ENCODE data around the gene RERG. TPM values are rescaled to one million over a fixed set of nuclear protein-coding genes. Genes with fewer than 3 reads are reported as not detected.

RERG gene
- total RNA-seq, 1 experiment from 2014 or later, result not detected

GRCh38 chr12:15216036-15216889 is 5.0 kb downstream of the RERG start:
- Histone ChIP-seq H3K4me3 (ENCODE audit: low read depth, low read length) (no peak overlapping the region), H3K9me3 (no peaks in the 10 kb centered on the region), H3K36me3 (ENCODE audit: control insufficient read depth, insufficient read depth, low read length) (no peaks in the 10 kb centered on the region), H3K27me3 (replicated peaks; ENCODE audit: control insufficient read depth, insufficient read depth, low read length) (no peaks in the 10 kb centered on the region), H3K4me1 (no peaks in the 10 kb centered on the region)
- DNase-seq, result no peak
- Mint-ChIP-seq H3K9me3 (ENCODE audit: unreplicated experiment) (no peaks in the 10 kb centered on the region), H3K27me3 (ENCODE audit: insufficient read depth, unreplicated experiment) (peaks cover 6% of the 10 kb centered on the region), H3K4me1 (ENCODE audit: low read depth, unreplicated experiment) (no peaks in the 10 kb centered on the region), H3K4me3 (ENCODE audit: unreplicated experiment) (no peak overlapping the region), H3K36me3 (ENCODE audit: insufficient read depth, unreplicated experiment) (no peaks in the 10 kb centered on the region), H3K27ac (ENCODE audit: unreplicated experiment) (no peak overlapping the region)
- POLR2A ChIA-PET, result no interaction called here
- CTCF ChIA-PET, result no interaction called here
- TF ChIP-seq CTCF (IDR thresholded peaks at IDR 0.05; ENCODE audit: insufficient read depth in 1 of 2, low read depth in 1 of 2, low read length in 1 of 2, severe bottlenecking in 1 of 2, unreplicated experiment in 1 of 2), result no peak
- intact Hi-C loops (cut with micrococcal nuclease; ENCODE audit: unreplicated experiment), result no loop called here
- BruUV-seq (replicated peaks), result no TSS peak

- H3K4me3 ChIP-seq (ENCODE audit: low read depth, low read length), result no peak overlapping the region
- Mint-ChIP-seq H3K27me3 (ENCODE audit: insufficient read depth, unreplicated experiment) (peaks cover 6% of the 10 kb centered on the region), H3K4me1 (ENCODE audit: low read depth, unreplicated experiment) (no peaks in the 10 kb centered on the region), H3K36me3 (ENCODE audit: insufficient read depth, unreplicated experiment) (no peaks in the 10 kb centered on the region), H3K9me3 (ENCODE audit: unreplicated experiment) (no peaks in the 10 kb centered on the region), H3K27ac (ENCODE audit: unreplicated experiment) (no peak overlapping the region), H3K4me3 (ENCODE audit: unreplicated experiment) (no peak overlapping the region)
- H3K9me3 ChIP-seq, result no peaks in the 10 kb centered on the region
- no peak for DNase-seq
- ChIA-PET CTCF (no interaction called here), POLR2A (no interaction called here)
- TF ChIP-seq CTCF (IDR thresholded peaks at IDR 0.05; ENCODE audit: insufficient read depth in 1 of 2, low read depth in 1 of 2, low read length in 1 of 2, severe bottlenecking in 1 of 2, unreplicated experiment in 1 of 2), result no peak
- no TSS peak for BruUV-seq (replicated peaks)
- no peaks in the 10 kb centered on the region for H3K4me1 ChIP-seq
- intact Hi-C loops (cut with micrococcal nuclease; ENCODE audit: unreplicated experiment), result no loop called here
- H3K36me3 ChIP-seq (ENCODE audit: control insufficient read depth, insufficient read depth, low read length), result no peaks in the 10 kb centered on the region
- no peaks in the 10 kb centered on the region for H3K27me3 ChIP-seq (replicated peaks; ENCODE audit: control insufficient read depth, insufficient read depth, low read length)
Measured at GRCh38 chr12:15214851-15215601, 6.2 kb downstream of the RERG start.

GRCh38 chr12:15212930-15213329 is 8.3 kb downstream of the RERG start:
- ChIA-PET CTCF (no interaction called here), POLR2A (no interaction called here)
- no peaks in the 10 kb centered on the region for H3K4me1 ChIP-seq
- no peaks in the 10 kb centered on the region for H3K9me3 Mint-ChIP-seq (ENCODE audit: unreplicated experiment)
- no peak overlapping the region for H3K4me3 Mint-ChIP-seq (ENCODE audit: unreplicated experiment)
- no peak overlapping the region for H3K4me3 ChIP-seq (ENCODE audit: low read depth, low read length)
- no peaks in the 10 kb centered on the region for H3K36me3 ChIP-seq (ENCODE audit: control insufficient read depth, insufficient read depth, low read length)
- H3K27me3 Mint-ChIP-seq (ENCODE audit: insufficient read depth, unreplicated experiment), result peaks cover 6% of the 10 kb centered on the region
- no peaks in the 10 kb centered on the region for H3K36me3 Mint-ChIP-seq (ENCODE audit: insufficient read depth, unreplicated experiment)
- no peak overlapping the region for H3K27ac Mint-ChIP-seq (ENCODE audit: unreplicated experiment)
- H3K9me3 ChIP-seq, result no peaks in the 10 kb centered on the region
- H3K4me1 Mint-ChIP-seq (ENCODE audit: low read depth, unreplicated experiment), result no peaks in the 10 kb centered on the region
- no peaks in the 10 kb centered on the region for H3K27me3 ChIP-seq (replicated peaks; ENCODE audit: control insufficient read depth, insufficient read depth, low read length)
- no TSS peak for BruUV-seq (replicated peaks)
- no peak for DNase-seq
- intact Hi-C loops (cut with micrococcal nuclease; ENCODE audit: unreplicated experiment), result no loop called here
- no peak for TF ChIP-seq CTCF (IDR thresholded peaks at IDR 0.05; ENCODE audit: insufficient read depth in 1 of 2, low read depth in 1 of 2, low read length in 1 of 2, severe bottlenecking in 1 of 2, unreplicated experiment in 1 of 2)

All from Caco-2 (cell line).